NCI-H2227 (cell line): ENCODE data around the gene RARB.

Source experiments
- DNase-seq: peaks from one replicate; lab custom pipeline; 2025; ENCODE audit not compliant: unreplicated experiment; lab: John Stamatoyannopoulos, UW

The RARB gene

GRCh38 chr3:25471081-25471768 lies 43.2 kb downstream of the RARB start:
- DNase-seq, result no peak

DNA sequence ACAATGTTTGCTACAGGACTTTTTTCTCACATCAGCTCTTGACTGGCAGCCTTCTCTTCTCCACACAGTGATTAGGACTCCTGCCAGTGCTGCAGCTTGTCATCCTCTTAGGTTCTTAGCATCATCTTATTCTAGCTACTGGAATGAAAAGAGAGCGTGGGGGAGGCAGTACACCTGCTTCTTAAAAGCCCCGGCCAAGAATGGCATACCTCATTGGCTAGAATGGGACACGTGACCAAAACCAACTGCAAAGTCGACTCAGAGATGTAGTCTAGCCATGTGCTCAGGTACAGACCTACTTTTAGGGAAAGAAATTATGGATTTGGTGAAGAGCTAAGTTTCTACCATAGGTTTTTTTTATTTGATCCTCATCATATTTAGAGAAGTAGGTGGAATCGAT lies 44.1 kb downstream of the RARB start:
- DNase-seq, result no peak

DNA sequence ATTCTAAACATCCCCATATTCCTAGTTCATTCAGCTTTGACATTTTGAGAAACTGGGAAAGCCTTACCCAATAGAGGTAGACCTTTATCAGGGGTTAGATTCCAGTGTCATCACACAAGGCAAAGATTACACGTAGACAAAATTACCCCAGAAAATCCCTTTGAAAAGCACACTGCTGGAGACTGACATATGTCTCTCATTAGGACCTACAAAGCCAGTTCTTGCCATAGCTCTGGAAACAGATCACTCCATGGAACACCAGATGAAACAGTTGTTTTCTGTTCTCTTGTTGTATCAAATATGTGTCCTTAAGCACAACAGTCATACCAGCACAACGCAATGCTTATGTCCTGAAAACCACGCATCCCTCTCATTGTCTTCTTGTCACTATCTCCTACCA lies 44.7 kb downstream of the RARB start:
- DNase-seq, result no peak

GRCh38 chr3:25473246-25473645 lies 45.2 kb downstream of the RARB start:
- DNase-seq, result no peak

DNA sequence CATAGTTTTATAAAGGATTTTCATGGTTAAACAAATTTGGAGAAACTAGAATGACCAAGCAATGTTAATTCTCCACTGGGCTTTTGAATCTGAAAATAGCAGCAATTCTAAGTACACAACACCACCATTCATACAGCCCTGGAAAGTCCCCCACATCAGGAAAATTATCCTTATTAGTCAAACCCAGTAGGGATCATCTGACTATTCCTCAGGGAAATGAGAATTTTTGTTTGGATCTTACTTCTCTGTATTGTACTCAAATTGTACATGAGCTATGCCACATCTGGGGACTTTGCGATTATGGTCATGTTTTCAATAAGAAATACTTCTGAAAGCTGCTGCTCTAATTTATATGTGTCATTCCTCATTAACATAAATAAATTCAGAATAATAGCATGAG lies 46.0 kb downstream of the RARB start:
- DNase-seq, result no peak

DNA sequence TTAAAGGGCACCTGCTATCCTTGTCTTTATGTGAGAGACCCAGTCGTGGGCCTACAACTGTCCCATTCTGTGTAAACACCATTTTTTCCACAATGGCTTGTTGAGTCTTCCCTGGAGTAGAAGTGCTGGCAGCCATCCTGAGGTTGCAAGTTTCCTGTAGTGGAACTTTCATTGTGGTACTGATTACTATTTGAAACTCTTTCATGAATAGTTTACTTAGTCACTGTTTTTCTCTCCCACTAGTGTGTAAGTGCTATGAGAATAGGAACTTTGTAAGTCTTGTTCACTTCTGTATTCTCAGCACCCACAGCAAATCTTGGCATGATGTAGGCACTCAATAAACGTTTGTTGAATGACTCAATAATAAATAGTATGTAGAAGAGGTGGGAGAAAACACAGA lies 48.6 kb downstream of the RARB start:
- no peak for DNase-seq

GRCh38 chr3:25478211-25478757 lies 50.2 kb downstream of the RARB start:
- DNase-seq, result no peak

DNA sequence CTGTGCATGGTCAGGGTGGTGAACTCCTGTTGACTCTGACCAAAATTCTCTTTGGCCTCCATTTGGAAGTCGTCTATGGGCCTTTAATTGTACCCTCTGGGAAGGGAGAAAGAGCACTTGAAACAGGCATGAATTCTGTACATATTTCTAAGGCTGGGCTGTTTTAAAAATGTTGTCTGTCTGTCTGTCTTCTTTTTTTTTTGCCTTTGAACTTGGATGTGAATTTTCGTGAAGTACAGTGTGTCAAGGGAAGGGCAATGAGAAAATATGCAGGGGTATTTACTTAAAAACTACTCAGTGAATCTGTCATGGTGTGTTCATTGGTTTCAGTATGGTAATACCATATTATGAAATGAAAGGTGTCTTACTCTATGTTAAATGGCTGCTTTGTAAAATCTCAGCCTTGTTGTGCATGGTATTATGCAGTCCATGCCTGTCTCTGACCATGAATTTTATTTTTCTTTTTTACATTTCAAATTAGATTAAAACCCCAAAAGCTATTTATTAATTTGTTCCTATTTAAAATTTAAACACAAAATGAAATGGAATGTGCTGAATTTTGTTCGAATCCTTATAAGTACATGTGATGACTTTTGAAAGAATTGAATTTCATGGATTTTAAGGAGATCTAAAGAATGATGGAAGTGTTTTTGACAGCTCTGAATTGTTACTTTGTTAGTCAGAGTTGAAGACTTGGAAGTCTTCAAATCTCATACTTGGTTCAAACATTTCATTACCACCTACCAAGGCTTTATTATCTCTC lies 51.1 kb downstream of the RARB start:
- DNase-seq, result no peak

DNA sequence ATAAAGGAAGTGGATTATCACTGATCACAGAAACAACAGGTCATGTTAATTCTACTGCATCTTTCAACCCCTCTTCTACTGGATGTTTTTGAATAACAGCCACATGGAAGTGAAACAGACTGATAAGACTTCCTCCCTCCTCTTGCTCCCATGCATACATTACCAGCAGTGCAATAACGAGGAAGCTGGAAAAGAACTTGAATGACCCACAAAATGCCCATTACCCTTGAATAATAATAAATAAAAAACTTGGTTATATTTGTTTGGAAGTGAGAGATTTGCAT lies 51.6 kb downstream of the RARB start:
- no peak for DNase-seq

- DNase-seq, result no peak
Observed at GRCh38 chr3:25480811-25481210, 52.7 kb downstream of the RARB start.

GRCh38 chr3:25481386-25481785 lies 53.3 kb downstream of the RARB start:
- DNase-seq, result no peak

- no peak for DNase-seq
Observed at GRCh38 chr3:25483456-25483855, 55.4 kb downstream of the RARB start.

- DNase-seq, result no peak
Observed at GRCh38 chr3:25485673-25486072, 57.6 kb downstream of the RARB start.

DNA sequence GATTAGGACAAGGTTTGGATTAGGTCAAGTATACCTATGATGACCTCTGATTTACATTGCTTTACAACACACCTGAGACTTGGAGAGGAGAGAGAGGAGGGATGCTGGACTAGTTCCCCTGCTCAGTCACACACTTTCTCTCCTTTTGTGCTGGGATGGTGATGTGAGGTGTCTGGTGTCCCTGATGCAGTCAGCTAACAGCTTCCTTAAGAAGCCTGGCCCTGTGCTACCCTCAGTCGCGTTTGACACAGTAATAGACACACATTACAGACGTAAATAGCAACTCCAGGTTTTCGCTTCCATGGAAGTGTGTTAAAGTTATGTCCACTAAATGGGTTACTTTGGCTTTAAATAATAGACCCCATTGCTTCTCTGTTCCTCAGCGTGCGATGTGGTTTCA lies 58.9 kb downstream of the RARB start:
- no peak for DNase-seq

DNA sequence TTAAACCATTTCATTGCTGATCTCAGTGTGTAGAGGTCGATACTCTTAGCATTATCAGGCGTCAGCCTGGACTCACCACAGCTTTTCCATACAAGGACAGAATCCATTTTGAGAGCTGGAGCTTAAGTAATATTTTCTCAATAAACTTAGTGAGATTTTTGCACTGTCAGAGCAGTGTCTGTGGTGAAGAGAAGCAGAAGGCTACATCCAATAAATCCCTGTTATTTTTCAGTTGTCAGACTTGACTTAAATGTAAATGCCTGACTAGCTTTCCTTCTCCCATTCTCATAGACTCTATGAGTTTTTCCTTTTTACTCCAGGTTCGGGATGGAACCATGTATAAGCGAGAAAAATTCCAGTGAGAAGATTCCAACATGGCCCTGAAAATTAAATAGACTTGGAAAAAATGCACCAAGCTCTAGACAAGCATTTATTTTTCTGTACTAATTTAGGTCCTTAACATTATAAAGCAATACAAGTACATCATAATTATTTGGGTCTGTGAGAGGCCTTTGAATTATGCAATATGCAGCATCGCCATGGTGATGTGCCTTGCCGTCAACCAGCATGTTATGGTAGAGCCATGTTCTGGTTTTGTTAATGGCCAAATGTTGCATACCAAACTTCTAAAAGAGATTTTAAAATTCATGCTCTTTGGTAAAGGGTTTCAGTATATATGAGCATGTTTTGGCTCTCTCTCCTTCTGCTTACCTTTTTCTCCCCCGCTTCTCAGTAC lies 62.0 kb downstream of the RARB start:
- DNase-seq, result no peak

GRCh38 chr3:25493246-25493645 lies 65.2 kb downstream of the RARB start:
- no peak for DNase-seq

- DNase-seq, result no peak
Observed at GRCh38 chr3:25493786-25494185, 65.7 kb downstream of the RARB start.

- DNase-seq, result no peak
Observed at GRCh38 chr3:25495304-25495703, 67.2 kb downstream of the RARB start.

GRCh38 chr3:25495726-25496253 lies 67.7 kb downstream of the RARB start:
- no peak for DNase-seq

DNA sequence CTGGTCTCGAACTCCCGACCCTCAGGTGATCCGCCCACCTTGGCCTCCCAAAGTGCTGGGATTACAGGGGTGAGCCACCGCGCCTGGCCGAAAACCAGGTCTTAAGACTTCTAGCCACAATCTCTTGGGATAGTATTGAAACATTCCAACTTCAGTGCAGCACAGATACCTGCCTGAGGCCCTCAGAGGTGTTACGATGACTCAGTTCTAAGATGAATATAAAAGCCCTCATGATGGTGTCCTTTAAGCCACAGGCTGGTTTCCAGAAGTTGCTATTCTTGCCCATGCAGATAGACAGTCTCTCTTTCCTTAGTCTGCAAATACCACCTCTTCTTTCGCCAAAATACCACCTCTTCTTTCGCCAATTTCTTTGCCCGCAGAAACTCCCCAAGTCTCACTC lies 69.0 kb downstream of the RARB start:
- no peak for DNase-seq

DNA sequence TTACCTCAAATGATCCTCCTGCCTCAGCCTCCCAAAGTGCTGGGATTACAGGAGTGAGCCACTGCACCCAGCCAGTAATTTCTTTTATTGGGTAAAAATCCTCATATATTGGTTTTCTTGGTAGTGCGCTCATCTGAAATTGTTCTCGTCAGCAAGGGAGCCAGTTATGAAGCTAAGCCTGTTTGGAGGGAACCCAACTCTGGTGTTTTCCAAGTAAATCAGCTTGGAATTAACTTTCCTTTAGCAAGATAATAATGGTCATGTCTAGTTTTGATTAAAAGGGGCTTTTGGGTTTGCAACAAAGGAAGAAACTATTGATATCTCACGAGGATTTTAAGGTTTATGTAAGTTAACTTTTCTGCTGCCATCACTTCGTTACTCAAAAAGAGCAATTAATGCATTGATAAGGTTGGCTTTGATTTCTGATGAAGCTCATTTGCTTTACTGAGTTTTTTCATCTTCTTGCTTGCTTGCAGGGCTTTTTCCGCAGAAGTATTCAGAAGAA lies 72.7 kb downstream of the RARB start:
- no peak for DNase-seq

- no peak for DNase-seq
Observed at GRCh38 chr3:25502233-25502632, 74.2 kb downstream of the RARB start.
